Smooth muscle cell (in vitro differentiated cells): ENCODE measurements around the gene PLA2G3. TPM values are rescaled to one million over a fixed set of nuclear protein-coding genes. Genes with fewer than 3 reads are reported as not detected.
"Not testable (repeated sequence)": the region's sequence is repeated elsewhere in the genome, so short reads cannot be mapped to it uniquely, and the experiment has no call there.

Experiments
- DNase-seq: peaks from one replicate; lab custom pipeline; 2025; ENCODE audit not compliant: unreplicated experiment; lab: John Stamatoyannopoulos, UW
- H2AFZ ChIP-seq: fragments of 200-600 bp; sonication (generic); 2 replicates; pipeline ENCODE4 v1.6.0; 2016; ENCODE audit warnings: antibody characterized with exemption, low read depth, mild to moderate bottlenecking
- H3F3A ChIP-seq: fragments of 200-600 bp; sonication (generic); 2 replicates; pipeline ENCODE4 v1.6.0; 2017; ENCODE audit warnings: antibody characterized with exemption, low read depth
- H3K27ac ChIP-seq: fragments of 200-600 bp; sonication (generic); 2 replicates; pipeline ENCODE4 v1.5.1; 2016; ENCODE audit warnings: low read depth, mild to moderate bottlenecking
- H3K27me3 ChIP-seq: fragments of 200-600 bp; sonication (generic); 2 replicates; pipeline ENCODE4 v1.6.1; 2016; ENCODE audit warnings: low read depth, mild to moderate bottlenecking
- H3K36me3 ChIP-seq: fragments of 200-600 bp; sonication (generic); 2 replicates; pipeline ENCODE4 v1.5.1; 2016; ENCODE audit warnings: low read depth
- H3K4me1 ChIP-seq: fragments of 200-600 bp; sonication (generic); 2 replicates; pipeline ENCODE4 v1.5.1; 2016; ENCODE audit warnings: low read depth
- H3K4me2 ChIP-seq: fragments of 200-600 bp; sonication (generic); 2 replicates; pipeline ENCODE4 v1.6.0; 2016; ENCODE audit warnings: mild to moderate bottlenecking
- H3K4me3 ChIP-seq: fragments of 200-600 bp; sonication (generic); 2 replicates; pipeline ENCODE4 v1.5.1; 2016; ENCODE audit warnings: mild to moderate bottlenecking
- H3K79me2 ChIP-seq: fragments of 200-600 bp; sonication (generic); 2 replicates; pipeline ENCODE4 v1.6.0; 2016; ENCODE audit warnings: low read depth, mild to moderate bottlenecking
- H3K9ac ChIP-seq: fragments of 200-600 bp; sonication (generic); 2 replicates; pipeline ENCODE4 v1.6.0; 2016; ENCODE audit warnings: low read depth
- H3K9me3 ChIP-seq: fragments of 200-600 bp; sonication (generic); replicated peaks from 2 replicates; pipeline ENCODE4 v1.5.1; 2016; ENCODE audit warnings: low read depth
- H4K20me1 ChIP-seq: fragments of 200-600 bp; sonication (generic); 2 replicates; pipeline ENCODE4 v1.6.0; 2016; ENCODE audit warnings: low read depth
- CTCF ChIP-seq: fragments of 200-600 bp; sonication (generic); IDR thresholded peaks from 2 replicates; pipeline ENCODE4 v1.5.1; 2017; ENCODE audit warnings: borderline replicate concordance, mild to moderate bottlenecking, antibody characterized with exemption; ENCODE audit not compliant: insufficient read depth, poor library complexity, severe bottlenecking
- WGBS: methylation state at CpG from one replicate; pipeline ENCODE4 v1.1.7; 2016; ENCODE audit warnings: low lambda C conversion rate; 5-methylcytosine and 5-hydroxymethylcytosine counted together
- polyA plus RNA-seq: library from polyadenylated mRNA; unstranded; fragments of >200 nt; fragmentation: Nextera tagmentation; extraction: Ambion mirVana; gene quantifications from 2 replicates; pipeline ENCODE4 v1.2.1, GENCODE V29; 2016
- total RNA-seq: library from RNA; depleted of rRNA; stranded (reverse); fragments of >200 nt; gene quantifications from 2 replicates; pipeline ENCODE4 v1.2.3, GENCODE V29; 2014

The PLA2G3 gene
- total and polyA plus RNA-seq, 2 experiments from 2014 or later, result 0.04 TPM; not detected in 1

DNA sequence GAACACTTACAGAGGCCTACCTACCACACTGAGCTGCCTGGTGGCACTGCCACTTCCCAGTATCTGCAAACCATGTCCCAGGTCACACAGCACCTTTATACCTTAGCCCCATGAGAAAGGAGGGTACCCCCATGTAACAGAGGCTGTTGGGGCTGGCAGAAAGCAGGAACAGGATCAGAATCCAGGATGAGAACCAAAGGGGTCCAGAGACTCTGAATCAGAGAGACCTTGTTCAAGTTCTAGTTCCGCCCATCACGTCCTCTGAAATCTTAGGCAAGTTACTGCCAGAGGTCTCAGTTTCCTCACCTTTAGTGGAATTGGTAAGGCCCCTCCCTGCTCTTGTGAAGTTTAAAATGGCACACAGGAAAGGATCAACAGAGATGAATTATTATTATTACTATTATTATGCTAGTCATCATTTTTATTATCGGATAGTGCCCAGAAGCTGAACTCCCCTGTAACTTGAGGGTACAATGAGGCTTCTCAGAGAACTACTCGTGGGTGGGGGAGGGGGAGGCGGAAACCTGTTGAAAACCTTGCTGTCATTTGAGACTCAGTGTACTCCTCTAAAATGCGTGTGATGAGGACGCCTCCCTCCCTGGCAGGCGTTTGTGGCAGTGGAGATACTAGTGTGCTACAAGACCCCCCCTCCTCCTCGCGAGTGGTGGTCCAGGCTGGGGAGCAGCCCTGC lies 42.2 kb downstream of the PLA2G3 start:
- Histone ChIP-seq H3K27me3 (no peaks in the 10 kb centered on the region), H3K79me2 (no peaks in the 10 kb centered on the region), H2AFZ (no peak overlapping the region), H3K4me3 (no peak overlapping the region), H3K4me1 (no peaks in the 10 kb centered on the region), H3K9ac (no peak overlapping the region), H3F3A (peaks cover 33% of the 10 kb centered on the region), H4K20me1 (peaks cover 27% of the 10 kb centered on the region), H3K9me3 (no peaks in the 10 kb centered on the region), H3K4me2 (no peak overlapping the region), H3K36me3 (no peaks in the 10 kb centered on the region), H3K27ac (no peak overlapping the region)
- no peak for DNase-seq
- TF ChIP-seq CTCF, result no peak
- 92% methylated on average over 10 of the region's 10 CpGs for WGBS

- peaks cover 29% of the 10 kb centered on the region for H3F3A ChIP-seq
Observed at GRCh38 chr22:31097539-31097938, 42.8 kb downstream of the PLA2G3 start.

DNA sequence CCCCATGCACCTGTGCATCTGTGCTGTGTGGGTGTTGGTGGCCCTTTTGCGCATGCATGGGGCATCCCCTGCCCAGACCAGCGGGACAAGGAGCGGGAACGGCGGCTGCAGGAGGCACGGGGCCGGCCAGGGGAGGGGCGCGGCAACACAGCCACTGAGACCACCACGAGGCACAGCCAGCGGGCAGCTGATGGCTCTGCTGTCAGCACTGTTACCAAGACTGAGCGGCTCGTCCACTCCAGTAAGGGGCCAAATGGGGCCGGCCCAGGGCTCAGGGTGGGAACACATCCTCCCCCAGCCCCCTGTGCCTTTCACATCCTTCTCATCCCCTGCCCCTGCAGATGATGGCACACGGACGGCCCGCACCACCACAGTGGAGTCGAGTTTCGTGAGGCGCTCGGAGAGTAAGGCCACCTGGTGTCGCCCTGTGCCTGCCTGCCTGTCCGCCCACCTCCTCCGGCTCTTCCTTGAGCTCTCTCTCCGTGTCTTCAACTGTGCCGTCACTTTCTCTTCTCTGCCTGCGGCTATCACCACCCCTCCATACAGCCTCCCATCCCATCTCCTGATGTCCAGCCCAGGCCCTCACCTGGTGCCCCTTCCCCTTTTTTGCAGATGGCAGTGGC lies 43.5 kb downstream of the PLA2G3 start:
- H3K27ac ChIP-seq, result no peak overlapping the region
- peaks cover 29% of the 10 kb centered on the region for H3F3A ChIP-seq
- H3K4me3 ChIP-seq, result no peak overlapping the region
- H3K27me3 ChIP-seq, result no peaks in the 10 kb centered on the region
- no peaks in the 10 kb centered on the region for H3K4me1 ChIP-seq
- peaks cover 38% of the 10 kb centered on the region for H4K20me1 ChIP-seq
- H3K9ac ChIP-seq, result no peak overlapping the region
- peaks cover 5% of the 10 kb centered on the region for H3K36me3 ChIP-seq
- no peaks in the 10 kb centered on the region for H3K79me2 ChIP-seq
- DNase-seq, result no peak
- H2AFZ ChIP-seq, result no peak overlapping the region
- 91% methylated on average over 19 of the region's 27 CpGs for WGBS
- H3K9me3 ChIP-seq, result no peaks in the 10 kb centered on the region
- no peak for TF ChIP-seq CTCF
- H3K4me2 ChIP-seq, result no peak overlapping the region

More at GRCh38 chr22:31097539-31097938, 42.8 kb downstream of the PLA2G3 start:
- H2AFZ ChIP-seq, DNase-seq, H3K4me3 ChIP-seq, H3K79me2 ChIP-seq, H3K9me3 ChIP-seq, H3K27ac ChIP-seq, H3K4me1 ChIP-seq, H3K27me3 ChIP-seq, H3K9ac ChIP-seq, H3K36me3 ChIP-seq, H3K4me2 ChIP-seq: not testable (repeated sequence)
- WGBS, result 98% methylated on average over 5 of the region's 5 CpGs
- H4K20me1 ChIP-seq, result peaks cover 32% of the 10 kb centered on the region

DNA sequence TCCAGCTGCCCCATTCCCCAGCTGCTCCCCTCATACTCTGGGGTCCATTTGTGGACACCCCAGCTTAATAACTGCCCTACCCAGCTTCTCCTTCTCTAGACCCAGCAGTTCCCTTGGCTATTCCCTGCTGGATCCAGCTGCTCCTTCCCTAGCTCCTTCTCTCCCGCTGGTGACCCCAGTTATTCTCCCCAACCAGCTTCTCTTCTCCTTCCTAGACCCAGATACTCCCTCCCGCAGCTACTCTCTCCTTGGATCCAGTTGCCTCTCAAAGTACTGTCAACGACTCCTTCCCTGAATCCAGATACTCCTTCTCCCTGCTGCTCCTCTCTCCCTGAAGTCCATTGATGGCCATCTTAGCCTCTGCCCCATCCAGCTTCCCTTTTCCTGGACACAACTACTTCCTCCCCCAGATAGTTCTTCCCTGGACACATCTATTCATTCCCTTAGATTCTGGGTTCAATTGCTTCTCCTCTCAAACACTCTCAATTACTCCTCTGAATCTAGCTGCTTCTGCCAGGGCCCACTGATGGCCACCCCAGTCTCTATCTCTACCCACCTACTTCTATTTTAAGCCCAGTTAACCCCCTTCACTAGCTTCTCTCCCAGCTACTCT lies 44.6 kb downstream of the PLA2G3 start:
- H3K4me2 ChIP-seq, result no peak overlapping the region
- H3K27ac ChIP-seq, result no peak overlapping the region
- H4K20me1 ChIP-seq, result peaks cover 46% of the 10 kb centered on the region
- H2AFZ ChIP-seq, result no peak overlapping the region
- H3F3A ChIP-seq, result peaks cover 24% of the 10 kb centered on the region
- H3K4me3 ChIP-seq, result no peak overlapping the region
- no peak overlapping the region for H3K9ac ChIP-seq
- no peaks in the 10 kb centered on the region for H3K27me3 ChIP-seq
- H3K79me2 ChIP-seq, result no peaks in the 10 kb centered on the region
- TF ChIP-seq CTCF, result no peak
- peaks cover 5% of the 10 kb centered on the region for H3K36me3 ChIP-seq
- H3K4me1 ChIP-seq, result no peaks in the 10 kb centered on the region
- 97% methylated on average over 3 of the region's 3 CpGs for WGBS
- no peaks in the 10 kb centered on the region for H3K9me3 ChIP-seq
- DNase-seq, result no peak
